ENCODE results near the gene TMCC1.
"Not testable (repeated sequence)": the region's sequence is repeated elsewhere in the genome, so short reads cannot be mapped to it uniquely, and the experiment has no call there.

The TMCC1 gene

DNA sequence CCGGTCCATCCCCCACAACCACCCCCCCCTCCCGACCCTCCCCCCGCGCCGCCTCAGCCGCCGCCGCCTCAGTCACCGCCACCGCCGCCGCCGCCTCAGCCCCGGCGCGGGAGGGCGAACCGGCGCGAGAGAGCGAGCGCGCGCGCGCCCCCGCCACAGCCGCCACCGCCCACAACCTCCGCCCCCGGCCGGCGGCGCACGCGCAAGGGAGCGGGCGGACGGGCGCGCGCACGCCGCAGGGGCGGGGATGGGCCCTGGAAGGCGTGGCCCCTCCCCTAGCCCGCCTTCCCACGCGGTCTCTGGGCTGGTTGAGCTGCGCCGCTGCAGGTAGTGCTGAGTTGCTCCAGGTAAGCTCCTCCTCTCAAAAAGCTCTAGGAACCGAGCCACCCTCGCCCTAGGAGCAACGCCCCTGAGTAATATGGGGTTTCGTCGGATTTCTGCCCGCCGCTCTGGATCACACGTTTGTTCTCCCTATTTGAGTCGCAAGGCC, at the start of gene TMCC1:
Gene TMCC1 (minus strand): TSS at position 131 of the 490 bp plus-strand sequence.
- peak; percentile 89 for DNase-seq

DNA sequence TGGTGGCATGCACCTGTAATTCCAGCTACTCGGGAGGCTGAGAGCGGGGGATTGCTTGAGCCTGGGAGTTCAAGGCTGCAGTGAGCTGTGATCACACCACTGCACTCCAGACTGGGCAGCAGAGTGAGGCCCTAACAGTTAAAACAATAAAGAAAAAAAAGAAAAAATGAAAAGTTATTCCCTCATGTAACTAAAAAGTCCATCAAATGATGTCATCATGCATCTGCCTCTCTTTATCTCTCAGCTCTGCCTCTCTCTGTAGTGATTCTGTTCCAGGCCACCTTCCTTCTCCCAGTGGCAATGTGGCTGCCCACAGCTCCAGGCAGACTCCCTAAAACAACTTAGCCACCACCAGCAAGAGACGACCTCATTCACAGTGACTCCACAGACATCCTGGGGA, 49.5 kb upstream of the TMCC1 start:
- no peak for DNase-seq

DNA sequence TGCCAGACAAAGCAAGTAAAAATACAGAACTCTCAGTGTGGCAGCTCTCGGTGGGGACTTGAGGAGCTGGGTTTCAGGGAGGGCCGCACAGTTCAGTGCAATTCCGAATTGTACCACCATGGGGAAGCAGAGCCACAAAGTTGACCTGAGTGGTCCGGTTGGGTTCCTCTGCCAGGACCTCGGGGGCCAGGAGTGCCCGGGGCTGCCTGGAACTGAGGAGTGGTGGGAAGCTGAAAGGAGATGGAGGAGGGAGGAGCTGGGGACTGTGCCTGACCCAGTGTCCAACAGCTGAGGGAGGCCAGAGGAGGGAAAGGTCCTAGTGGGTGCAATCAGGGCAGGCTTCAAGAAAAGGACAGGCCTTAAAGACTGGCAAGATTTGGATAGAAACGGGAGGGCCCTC, 48.8 kb upstream of the TMCC1 start:
- DNase-seq, result peak; percentile 34

DNA sequence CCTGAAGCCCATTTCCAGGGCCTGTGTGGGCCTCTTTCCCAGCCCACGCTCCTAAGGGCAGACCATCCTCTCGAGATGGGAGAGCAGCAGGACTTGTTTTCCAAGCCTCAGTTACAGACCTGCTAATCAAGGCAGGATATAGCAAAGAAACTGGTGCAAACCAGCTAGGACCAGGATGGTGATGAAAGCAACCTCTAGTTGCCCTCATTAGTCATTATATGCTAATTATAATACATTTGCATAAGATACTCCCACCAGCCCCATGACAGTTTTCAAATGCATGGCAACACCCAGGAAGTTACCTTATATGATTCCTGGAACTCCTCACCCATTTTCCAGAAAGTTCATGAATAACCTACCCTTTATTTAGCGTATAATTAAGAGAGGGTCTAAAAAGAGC, 46.6 kb upstream of the TMCC1 start:
- DNase-seq, result no peak

DNA sequence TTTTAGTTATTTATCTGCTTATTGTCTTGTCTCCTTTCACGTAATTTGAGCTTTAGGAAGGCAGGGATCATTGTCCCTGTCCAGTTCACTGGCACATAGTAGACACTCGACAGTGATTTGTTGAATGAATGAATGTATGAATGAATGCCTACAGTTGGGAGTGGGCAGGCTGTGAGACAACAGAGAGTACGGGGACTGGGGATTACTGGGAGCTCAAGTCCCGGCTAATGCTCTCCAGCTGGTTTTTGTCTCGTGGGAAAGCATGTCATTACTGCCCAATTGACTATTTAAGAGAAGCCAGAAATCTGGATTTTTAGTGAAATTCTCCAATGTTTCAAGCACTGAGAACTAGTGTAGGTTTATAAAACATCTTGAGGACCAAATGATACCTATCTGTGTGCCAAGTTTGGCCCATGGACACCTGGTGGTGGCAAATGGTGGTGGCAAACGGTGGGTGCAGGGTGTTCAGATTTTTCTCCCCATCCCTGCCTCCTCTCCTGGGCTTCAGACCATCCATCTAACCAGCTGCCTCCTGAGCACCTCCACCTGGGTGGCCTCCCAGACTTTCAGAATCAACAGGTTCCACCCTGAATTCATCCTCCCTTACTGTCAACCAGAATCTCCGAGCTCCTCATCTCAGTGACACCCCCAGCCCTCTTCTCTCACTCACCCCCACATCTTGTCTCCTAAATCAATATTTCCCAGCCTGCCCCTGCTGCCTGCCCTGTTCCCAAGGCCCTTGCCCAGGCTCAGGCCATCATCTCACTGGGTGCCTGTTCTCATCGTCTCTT, 44.8 kb upstream of the TMCC1 start:
- DNase-seq, result no peak

DNA sequence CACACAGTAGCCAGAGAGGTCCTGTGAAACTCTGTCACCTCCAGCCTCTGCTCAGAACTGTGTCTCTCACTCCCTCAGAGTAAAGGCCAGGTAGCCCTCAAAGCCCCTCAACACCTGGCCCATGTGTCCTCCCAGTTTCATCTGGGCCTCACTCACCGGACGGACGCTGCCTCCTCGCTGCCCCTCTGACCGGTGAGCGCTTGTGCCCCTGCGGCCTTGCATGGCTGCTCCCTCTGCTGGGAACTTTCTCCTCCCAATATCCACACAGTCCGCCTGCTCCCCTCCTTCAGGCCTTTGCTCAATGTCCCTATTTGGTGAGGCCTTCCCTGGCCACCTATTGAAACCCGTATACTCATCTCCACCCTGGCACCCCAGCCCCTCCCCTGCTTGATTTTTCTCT, 44.2 kb upstream of the TMCC1 start:
- no peak for DNase-seq

DNA sequence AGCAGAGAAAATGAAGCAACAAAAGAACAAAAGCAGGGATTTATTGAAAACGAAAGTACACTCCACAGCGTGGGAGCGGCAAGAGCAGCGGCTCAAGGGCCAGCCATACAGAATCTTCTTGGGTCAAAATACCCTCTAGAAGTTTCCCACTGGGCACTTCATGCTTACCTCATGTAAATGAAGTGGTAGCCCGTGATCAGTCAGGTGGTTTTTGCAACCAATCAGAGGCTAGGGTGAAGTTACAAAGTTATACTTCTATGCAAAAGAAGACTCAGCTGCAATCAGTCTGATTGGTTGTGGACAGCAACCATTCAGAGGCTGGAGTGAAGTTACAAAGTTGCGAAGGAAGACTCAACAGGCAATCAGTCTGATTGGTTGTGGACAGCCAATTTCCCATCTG, 43.2 kb upstream of the TMCC1 start:
- DNase-seq, result peak; percentile 16

DNA sequence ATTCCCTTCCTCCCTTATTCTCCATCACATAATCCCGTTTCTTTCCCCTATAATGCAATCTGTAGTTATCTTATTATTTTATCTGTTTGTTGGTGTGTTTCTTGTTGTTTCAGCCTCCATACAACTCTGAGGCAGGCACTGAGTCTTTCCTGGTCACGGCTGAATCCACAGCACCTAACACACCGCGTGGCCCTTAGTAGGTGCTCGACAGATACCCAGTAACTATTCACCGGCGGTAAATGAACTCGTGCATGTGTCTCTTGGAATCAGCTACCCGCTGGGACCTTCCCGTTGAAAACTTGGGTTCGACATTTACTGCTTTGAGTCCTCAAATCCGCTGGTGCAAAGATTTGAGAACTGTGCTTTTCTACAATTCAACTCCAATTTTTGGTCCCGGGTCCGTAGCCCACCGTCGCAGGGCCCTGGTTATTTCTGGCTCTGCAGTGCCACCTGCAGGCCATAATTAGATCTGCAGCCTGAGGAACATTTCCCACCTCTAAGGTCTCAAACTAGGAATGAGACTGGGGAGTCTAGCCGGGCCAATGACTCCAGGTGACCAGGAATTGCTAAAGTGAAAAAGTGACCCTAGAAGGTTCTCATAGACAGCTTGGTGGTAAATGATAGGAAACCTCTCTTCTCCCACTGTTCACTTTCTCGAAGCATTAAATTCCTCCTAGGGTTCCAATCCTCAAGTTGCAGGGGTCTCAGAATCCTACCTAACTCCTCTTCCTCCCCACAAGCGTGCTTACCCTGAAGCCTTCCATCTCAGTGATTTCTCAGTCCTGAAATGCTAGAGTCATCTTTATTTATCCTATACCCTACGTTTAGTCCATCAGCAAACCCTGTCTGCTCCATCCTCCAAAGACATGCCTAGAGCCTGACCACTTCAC, 41.0 kb upstream of the TMCC1 start:
- peak; percentile 6 for DNase-seq

DNA sequence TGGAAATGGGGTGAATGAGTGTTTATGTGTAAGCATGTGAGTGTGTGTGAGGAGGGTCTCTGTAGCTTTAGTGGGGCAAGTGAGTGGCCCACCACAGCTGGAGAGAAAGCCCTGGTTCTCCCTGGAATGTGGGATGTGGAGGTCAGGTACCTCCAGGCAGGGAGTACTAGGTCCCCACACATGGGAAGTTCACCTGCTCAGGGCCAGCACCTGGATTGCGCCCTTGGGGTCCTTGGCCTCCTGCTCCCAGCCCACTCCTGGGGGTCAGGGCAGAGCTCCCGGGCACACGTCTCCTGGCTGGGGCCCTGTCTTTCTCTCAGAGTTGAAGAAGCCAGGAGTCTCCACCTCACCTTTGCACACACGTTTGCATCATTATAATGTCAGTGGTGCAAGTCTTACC, 40.0 kb upstream of the TMCC1 start:
- DNase-seq, result no peak

DNA sequence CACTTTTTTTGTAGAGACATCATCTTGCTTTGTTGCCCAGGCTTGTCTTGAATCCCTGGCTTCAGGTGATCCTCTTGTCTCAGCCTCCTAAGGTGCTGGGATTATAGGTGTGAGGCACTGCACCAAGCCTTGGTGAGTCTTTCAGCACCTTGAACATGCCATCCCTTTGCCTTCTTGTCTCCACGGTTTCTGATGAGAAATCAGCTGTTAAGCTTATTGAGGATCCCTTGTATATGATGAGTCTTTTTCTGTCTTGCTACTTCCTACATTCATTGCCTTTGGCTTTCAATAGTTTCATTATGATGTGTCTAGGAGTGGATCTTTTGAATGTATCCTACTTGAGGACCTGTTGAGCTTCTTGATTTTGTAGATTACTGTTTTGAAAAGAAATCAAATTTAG, 35.9 kb upstream of the TMCC1 start:
- DNase-seq, result no peak

DNA sequence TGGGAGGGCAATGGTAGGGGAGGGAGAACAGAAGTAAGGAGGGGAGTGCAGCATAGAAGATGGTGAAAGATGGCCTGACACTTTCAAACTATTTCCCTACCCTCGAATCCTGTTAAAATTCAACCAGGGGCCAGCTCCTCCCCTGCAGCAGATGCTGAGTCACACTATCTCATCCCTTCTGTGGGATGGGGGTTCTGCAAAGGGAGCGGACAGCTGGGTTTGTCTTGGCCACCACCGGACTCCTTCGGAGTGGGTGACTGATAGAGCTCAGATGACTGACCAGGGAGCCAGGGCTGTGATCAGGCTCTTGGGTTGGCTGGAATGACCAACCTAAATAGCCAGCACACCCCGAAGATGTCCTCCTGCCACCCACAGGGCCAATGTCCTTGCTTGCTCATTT, 33.6 kb upstream of the TMCC1 start:
- DNase-seq, result no peak

DNA sequence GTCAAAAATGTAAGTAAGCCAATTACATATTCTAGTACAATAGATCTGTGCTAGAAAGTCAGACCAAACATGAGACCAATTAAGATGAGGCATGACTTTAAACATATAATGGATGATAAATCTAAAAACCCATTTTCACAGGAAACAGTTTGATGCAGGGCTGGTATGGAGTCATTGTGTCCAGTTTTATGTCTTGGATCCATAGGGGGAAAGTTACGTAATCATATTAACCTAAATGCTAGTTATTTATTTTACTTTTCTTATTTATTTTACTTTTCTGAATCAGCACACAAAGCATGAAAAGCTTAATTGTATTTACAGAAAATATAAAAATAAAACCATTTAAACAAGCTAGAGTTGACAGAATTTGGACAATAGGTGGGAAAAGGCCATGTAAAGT, 26.3 kb upstream of the TMCC1 start:
- no peak for DNase-seq

DNA sequence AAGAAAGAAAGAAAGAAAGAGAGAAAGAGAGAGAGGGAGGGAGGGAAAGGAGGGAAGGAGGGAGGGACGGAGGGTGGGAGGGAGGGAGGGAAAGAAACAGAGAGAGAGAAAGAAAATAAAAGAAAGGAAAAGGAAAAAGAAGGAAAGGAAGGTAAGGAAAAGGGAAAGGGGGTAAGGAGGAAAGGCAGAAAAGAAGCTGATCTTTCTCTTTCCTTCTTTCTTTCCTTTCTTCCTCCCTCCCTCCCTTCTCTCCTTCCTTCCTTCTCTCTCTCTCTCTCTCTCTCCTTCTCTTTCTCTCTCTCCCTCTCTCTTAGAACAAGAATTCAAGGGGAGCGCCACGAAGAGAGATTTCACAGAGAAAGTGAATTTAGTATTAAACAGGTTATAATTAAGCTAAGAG, 25.8 kb upstream of the TMCC1 start:
- DNase-seq, result no peak

DNA sequence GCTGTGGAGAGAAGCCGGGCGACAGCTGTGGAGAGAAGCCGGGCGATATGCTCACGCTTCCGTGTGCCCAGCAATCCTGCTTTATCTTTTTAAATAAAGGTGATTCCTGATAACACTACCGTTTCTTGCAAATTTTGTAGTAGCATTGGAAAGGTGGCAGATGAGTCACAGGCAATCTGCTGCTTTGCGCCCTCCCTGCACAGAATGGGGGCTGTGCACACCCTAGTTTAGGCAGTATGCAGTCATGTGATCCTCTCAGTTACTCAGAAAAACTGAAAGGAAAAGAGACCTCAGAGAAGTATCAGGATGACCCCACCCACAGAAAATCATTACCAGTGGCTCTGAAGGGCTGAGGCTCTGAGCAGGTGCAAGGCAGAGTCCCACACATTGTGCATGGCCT, 24.9 kb upstream of the TMCC1 start:
- DNase-seq, result no peak

DNA sequence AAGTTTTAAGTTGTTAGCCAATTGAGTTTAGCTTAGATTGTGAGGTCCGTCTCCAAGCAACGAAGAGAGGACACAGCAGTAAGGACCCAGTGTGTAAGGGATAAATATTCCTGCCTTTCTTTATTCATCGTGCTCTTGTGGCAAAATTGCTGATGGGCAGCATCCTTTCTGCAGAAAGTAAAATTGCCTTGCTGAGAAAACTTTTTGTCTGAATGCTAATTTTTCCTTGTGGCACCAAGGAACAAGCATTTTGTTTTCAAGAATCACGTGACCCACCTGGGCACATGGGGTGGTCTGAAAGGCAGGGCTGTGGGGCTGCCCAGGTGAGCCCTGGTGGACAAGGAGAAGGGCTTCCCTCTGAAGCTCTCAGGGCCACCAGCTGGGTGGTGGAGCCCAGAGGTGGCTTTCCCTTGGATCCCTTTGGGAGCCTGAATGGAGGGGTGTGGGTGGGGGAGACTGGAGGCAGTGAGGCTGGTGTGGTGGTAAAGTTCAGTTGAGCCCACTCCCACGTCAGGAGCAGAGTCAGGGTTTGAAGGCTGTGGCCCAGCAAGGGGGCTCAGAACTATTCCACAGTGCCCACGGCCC, 24.0 kb upstream of the TMCC1 start:
- DNase-seq, result no peak

DNA sequence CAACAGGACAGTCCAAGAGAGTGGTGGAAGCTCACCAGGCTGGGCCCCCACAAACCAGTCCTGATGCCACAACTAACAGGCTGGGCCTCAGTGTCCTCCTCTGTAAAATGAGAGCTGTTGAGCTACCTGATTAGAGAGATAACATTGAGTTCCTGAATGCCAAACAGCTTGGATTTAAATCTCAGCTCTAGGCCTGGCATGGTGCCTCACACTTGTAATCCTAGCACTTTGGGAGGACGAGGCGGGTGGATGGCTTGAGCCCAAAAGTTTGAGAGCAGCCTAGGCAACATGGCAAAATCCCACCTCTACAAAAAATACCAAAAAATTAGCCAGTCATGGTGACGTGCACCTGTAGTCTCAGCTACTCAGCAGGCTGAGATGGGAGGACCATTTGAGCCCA, 20.1 kb upstream of the TMCC1 start:
- DNase-seq, result no peak

DNA sequence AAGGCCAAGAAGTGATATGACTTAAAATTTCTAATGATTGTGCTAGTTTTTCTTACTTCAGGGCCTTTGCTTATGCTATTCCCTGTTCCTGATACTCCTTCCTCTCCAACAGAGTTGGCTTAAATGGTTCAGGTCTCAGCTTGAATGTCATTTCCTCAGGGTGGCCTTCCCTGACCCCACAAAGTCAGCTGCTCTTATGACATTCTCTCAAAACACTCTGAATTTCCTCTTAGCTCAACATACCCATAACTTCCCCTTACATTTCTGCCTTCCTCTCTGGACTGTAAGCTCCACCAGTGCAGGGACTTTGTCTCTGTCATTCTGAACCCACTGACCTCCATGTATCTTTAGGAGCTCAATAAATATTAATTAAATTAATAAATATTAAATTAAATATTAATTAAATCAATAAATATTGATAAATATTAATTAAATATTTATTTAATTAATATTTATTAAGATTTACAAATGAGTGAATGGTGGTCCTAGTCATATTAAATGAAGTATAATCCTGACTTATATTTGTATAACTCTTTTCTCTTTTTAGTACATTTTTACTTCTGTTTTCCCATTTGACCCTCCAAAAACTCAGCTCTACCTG, 17.9 kb upstream of the TMCC1 start:
- DNase-seq, result peak; percentile 33

DNA sequence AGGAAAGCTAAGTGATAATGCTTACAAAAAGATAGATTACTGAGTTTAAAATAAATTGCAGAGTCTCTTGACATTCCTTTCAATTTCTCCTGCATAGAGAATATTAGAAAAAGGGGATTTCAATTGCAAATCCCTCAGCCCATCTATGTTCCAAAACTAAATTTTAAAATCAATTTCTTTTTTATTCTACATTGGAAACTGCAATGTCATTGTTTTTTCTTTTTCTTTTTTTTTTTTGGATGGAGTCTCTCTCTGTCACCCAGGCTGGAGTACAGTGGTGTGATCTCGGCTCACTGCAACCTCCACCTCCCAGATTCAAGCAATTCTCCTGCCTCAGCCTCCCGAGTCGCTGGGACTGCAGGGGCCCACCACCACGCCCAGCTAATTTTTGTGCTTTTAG, 15.7 kb upstream of the TMCC1 start:
- not testable (repeated sequence) for DNase-seq

DNA sequence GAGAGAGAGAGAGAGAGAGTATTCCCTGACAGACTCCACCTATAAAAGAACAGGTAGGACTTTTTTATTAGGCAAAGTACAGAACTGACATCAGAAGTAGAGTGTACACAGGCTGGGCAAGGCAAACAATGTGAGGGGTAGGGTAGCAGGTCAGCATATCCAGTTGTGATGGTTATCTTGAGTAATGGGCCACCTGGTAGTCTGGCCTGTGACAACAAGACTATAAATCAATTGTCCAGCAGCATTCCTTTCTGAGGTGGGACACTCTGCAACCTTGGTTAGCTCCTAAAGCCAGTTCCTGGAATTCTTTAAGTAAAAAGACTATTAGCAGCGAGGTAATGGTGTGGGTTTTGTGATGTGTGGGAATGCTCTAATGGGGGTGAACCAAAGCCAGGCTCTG, 14.9 kb upstream of the TMCC1 start:
- DNase-seq, result no peak

DNA sequence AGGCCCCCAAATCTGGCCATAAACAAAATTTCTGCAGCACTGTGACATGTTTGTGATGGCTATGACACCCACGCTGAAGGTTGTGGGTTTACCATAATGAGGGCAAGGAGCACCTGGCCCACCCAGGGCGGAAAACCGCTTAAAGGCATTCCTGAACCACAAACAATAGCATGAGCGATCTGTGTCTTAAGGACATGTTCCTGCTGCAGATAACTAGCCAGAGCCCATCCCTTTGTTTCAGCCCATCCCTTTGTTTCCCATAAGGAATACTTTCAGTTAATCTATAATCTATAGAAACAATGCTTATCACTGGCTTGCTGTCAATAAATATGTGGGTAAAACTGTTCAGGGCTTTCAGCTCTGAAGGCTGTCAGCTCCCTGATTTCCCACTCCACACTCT, 7.8 kb upstream of the TMCC1 start:
- not testable (repeated sequence) for DNase-seq

DNA sequence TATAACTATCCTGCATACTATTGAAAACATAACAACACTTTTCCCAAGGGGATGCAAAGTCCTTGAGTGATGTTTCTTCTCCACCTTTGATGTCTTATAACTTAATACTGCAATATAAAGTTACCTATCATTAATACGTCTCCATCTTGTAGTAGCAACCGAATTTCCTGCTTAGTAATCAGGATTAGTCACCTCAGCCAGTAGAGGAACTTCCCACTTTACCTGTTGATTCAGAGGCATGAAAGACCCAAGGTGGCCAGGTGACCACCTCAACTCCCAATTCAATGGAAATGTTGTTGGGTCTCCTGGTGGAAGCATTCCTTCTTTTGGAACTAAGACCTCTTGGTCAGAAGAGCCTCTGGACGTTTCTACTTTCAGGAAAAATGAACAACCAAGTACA, 3.5 kb upstream of the TMCC1 start:
- DNase-seq, result no peak

DNA sequence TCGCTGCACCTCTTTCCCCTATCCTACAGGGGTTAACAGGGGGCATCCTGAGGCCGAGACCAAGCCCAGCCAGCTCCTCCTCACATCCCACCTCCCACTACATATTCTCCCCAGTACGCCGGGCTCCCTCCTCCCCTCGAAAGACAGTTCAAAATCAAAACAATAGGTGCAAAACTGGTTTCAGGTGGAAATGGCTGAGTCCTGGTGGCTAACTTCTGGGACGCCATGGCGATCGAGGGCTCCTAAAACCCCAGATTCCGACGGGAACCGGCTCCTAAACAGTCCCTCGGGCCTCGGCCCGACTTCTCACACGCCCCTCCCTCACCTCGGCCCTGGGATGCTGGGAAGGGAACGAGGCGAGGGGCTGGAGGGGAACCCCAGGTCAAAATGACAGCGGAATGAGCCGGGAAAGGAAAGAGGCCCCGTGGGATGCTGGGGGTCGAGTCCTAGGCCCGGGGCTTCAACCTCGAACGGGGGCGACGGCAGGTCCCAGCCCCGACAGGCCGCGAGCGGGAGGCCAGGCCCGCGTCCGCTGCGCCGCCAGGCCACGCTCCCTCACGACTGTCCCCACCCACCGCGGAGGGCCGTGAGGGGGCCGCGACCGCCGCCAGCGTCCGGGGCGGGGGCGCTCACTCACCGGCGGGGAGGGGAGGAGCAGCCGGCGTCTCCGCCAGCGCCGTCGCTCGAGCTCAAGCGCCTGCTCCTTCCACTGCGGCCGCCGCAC, 492 bp downstream of the TMCC1 start:
- no peak for DNase-seq

DNA sequence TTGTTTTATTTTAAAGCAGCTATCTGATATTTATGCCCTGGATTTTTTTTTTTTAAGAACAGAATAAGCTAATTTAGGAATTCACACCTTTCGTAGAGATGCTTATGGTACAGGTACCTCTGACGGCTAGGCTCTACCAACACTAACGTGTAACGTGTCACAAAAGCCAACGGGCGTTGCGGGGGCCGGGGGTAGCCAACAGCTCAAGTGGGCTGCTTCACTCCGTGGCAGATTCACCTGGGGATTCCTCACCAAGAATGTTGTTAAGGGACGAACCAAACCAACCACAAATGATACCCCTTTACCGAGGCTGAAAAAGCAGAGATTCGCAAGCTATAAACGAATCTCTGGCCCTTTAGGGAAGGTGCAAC, 1.0 kb downstream of the TMCC1 start:
- DNase-seq, result no peak
